GM18502 (cell line): ENCODE results near the gene GUK1.
"Not testable (repeated sequence)": the region's sequence is repeated elsewhere in the genome, so short reads cannot be mapped to it uniquely, and the experiment has no call there.

Source experiments
- ATAC-seq: cut with Tn5 transposase; IDR thresholded peaks from one replicate; pipeline ENCODE4 v1.9.1; 2021; ENCODE audit warnings: mild to moderate bottlenecking; ENCODE audit not compliant: unreplicated experiment, poor library complexity

Gene GUK1

DNA sequence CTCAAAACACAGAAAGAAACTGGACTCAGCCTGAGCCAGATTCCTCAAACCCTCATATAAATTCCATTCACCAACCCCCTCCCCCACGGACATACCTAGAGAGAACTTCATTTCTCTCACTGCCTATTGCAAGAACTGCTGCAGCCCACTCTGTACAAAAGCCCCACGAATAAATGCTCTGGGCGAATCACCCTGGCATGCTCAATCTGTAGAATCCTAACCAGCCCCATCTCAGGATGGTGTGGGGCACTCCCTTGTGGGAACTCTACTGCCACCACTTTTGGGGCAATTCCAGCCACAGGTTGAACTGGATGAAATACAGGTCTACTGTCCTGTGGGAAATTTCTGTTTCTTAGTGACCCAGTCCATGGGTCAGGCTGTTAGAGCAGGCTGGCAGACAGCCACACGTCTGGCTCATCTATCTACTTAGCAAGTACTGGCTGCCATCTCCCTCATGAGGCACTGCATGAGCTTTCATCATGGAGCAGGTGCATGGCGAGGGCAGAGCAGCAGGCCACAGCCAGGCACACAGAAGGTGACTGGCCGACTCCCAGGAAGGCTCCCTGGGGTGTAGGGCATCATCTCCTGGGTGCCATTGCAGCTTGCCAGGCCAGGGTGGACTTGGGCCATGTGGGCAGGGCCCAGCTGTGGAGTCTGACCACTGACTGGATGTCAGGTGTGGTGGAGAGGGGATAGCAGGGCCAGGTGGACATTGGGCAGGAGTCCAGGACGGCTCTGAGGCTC, 35.4 kb upstream of the GUK1 start:
- no peak for ATAC-seq

DNA sequence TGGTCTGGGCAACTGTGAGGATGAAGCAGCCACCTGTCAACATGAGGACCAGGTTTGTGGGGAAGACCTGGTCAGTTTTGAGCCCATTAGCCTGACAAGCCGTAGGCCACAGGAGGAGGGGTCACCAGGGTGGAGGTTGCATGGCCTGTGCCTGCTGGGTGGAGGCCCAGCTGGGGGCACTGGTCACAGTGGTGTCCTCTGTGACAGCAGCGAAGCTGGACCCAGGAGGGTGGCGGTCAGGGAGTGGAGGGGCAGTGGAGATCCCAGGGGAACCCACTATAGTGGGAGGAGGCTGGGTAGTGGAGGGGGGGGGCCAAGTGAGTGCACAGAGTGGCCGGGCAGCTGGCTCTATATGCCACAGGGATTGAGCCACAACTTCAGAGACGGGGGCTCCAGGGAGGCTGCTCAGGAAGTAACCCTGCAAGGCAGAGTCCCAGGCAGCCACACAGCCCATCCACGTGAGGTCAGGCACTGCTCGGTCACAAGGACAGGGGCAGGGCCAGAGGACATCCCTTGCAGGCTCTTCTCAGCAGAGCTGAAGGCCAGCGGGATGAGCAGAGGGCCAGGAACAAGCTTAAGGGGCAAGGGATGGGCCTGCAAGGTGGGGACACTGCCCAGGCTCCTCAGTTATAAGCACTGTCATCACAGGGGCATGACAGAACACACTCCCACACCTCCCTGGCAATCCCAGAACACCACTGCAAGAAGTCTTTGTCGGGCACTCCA, 34.6 kb upstream of the GUK1 start:
- no peak for ATAC-seq

DNA sequence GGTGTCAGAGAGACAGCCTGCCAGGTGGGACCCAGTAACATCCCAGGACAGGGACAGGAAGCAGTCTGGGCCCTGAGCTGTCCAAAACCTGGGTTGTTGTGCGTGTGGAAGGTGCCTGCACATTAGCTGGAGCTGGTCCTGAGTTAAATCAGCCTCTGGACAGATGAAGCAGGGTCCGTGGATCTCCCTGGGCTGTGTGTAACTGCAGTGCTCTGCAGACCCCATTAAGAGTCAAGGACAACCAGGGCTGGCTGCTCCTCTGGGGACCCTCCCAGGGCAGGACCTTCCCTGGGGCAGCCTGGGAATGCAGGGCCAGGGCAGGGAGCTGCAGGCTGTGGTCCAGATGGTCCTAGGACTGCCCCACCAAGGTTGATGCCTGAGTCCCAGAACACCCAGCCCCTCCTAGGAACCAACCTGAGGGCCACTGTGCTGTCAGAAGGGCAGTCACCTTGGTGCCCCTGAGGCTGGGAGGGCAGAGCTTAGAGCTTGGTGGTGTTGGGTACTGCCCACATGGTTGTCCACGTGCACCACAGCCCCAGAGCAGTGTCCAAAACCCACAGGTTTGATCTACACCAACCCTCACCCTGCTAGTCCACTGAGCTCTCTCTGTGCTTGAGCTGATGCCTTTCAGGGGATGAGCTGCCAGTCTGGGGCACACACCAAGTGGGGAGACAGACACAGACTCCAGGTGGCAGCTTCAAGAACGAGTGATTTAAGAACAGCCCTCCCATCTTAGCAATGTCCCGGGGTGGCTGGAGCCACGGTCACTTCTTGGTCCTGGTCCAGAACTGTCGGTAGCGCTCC, 33.9 kb upstream of the GUK1 start:
- no peak for ATAC-seq

DNA sequence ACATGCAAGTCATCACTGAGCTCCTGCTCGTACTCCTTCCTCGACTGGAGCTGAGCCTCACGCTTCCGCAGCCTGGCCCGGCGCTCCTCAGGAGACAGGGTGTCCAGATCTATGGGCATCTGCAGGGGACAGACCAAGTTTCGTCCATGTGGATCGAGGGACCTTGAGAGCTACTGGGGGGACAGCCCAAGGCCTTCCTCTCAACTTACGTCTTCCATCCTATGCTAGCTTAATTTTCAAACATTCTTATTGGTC, 33.4 kb upstream of the GUK1 start:
- ATAC-seq = no peak

DNA sequence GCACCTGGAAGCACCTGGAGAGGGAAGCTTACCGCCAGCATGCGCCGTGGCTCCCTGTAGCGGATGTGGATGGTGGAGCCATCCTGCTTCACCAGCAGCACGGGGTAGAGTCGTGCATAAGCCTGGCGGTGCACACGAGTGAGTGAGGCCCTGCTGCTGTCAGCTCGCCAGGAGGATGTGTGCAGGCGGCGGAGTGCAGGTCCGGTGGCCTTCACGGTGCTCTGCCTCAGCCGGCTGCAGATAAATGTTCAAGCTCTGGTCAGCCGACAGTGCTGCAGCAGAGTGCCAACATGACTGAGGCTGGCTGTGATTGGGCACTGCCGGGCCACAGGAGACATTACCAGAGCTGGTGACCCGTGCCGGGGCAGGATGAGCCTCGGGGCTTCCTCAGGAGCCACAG, 32.4 kb upstream of the GUK1 start:
- ATAC-seq = no peak

DNA sequence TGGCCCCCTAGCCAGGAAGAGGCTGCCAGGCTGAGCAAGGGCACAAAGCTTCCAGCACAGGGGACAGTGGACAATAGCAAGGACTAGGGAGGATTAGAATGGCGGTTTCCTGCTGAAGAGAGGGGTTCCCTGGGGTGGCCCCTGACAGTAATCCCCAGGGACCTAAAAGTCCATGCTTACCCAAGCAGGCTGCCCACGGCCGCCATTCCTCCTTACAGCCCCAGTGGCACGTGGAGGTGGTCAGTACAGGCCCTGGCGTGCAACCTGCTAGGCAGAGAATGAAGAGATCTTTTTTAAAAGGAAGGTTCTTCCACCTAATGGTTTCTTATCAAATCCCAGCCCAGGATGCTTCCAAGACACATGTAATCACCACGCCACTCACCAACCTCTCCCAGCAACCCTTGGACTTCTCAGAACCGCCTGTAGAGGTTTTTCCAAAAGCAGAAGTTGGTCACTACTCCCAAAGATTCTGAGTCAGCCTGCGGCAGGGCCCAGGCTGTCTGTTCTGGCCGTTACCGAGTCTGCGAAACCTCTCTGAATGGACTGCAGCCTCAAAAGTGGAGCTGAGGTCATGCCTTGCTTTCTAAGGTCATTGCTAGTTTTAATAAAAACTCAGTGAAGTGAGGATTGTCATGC, 31.9 kb upstream of the GUK1 start:
- ATAC-seq = no peak

DNA sequence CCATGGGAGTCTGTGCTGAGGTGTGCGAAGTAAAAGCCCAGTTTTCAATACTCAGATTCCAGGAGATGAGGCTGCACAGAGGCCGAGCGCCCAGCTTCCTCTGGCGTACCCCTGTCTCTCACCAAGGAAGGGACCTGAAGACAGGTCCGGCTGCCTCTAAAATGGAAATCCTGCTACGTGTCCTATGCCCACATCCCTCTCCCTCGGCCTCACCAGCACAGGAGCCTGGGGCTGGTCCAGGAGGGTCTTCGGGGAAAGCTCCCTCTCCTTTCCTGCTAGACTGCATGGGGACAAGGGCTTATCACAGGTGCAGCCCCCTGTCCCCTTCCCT, 31.4 kb upstream of the GUK1 start:
- no peak for ATAC-seq

DNA sequence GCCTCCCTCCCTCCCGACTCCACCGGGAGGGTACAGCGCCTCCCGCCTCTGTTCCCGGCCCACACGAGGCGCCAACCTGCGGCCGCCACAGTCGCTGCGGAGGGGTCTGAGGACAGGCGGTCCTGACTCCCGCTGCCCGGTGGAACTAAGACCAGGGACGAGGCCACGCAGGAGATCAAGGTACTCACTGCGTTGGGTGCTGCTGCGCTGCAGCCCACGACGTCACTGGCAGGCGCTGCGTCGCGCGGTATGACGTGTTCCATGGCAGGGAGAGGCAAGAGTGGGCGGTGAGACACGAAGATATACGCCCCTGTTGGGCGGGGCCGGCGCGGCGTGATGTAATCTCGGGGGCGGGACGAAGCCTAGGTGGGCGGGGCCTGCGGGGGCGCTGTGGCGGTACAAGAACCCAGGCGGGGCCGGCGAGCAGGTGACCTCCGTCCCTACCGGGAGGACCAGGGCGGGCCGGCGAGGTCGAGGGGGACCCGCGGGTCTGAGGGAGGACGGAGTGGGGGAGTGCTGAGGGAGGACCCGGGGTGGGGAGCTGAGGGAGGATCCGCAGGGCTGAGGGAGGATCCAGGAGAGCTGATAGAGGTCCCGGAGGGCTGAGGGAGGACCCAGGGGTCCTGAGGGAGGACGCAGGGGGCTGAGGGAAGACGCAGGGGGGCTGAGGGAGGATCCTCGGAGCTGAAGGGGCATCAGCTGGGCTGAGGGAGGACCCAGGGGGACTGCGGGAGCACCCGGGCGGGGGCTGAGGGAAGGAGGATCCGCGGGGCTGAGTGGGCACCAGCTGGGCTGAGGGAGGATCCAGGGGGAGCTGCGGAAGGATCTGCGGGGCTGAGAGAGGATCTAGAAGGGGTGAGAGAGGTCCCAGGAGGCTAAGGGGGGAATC, 30.8 kb upstream of the GUK1 start, which contains the start of gene MRPL55:
TSS of gene MRPL55 (minus strand) at position 227 of the 889 bp plus-strand sequence. CDS start 1,039 bp downstream, outside the sequence.
- ATAC-seq = peak; percentile 90

DNA sequence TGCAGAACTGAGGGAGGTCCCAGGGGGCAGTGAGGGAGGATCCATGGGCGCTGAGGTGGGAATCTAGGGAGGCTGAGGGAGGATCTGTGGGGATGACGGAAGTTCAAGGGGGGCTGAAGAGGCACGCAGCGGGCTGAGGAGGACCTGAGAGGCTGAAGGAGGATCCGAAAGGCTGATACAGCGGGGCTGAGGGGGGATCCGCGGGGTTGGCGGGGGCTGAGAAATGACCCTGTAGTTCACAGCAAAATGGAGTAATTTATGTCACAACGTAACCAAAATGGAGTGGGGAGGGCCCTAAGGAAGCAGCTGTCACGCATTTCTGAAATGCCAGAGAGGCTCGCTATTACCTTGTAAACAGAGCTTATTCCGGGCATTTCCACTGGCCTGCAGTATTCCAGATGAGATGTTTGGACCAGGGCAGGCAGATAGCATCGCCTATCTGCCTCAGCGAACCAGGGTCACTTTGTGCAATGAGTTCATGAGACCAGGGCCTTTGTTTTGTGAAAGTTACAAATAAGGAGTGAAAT, 30.1 kb upstream of the GUK1 start:
- no peak for ATAC-seq

DNA sequence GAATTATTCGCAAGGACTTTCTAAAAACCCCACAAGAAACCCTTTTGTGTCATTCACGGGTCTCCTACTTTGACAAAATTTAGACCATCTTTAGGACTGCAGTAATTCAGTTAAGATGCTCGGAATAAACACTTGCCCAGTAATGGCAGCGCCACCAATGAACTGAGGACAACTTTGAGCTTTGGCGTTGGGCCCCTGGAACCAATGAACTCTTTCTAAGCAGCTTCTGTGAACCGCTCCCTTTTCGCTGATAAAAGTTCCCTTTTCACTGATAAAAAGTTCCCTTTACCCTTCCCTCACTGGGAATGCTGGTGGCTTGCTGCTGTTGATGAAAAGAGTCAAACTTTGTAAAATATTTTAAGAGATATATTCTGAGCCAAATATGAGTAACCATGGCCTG, 29.5 kb upstream of the GUK1 start:
- ATAC-seq = no peak

DNA sequence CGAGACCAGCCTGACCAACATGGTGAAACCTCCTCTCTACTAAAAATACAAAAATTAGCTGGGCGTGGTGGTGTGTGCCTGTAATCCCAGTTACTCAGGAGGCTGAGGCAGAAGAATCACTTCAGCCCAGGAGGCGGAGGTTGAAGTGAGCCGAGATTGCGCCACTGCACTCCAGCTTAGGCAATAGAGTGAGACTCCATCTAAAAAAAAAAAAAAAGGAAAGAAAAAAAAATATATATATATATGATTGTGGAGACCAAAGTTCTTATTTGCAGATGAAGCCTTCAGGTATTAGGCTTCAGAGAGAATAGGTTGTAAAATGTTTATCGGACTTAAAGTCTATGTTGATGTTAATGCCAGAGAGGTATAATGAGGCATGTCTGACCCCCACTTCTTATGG, 28.8 kb upstream of the GUK1 start:
- not testable (repeated sequence) for ATAC-seq

DNA sequence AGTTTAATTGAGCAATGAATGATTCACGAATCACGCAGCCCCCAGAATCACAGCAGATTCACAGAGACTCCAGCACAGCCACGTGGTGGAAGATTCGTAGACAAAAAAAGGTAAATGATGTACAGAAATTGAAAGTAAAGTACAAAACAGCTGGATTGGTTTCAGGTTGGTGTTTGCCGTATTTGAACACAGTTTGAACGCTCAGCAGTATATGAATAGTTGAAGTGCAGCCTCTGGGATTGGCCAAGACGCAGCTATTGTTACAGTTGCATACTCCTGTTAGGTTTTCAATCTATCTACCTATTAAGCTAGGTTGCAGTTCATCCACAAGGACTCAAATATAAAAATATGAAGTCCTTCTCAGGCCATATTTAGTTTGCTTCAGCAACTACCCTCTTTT, 27.9 kb upstream of the GUK1 start:
- no peak for ATAC-seq

DNA sequence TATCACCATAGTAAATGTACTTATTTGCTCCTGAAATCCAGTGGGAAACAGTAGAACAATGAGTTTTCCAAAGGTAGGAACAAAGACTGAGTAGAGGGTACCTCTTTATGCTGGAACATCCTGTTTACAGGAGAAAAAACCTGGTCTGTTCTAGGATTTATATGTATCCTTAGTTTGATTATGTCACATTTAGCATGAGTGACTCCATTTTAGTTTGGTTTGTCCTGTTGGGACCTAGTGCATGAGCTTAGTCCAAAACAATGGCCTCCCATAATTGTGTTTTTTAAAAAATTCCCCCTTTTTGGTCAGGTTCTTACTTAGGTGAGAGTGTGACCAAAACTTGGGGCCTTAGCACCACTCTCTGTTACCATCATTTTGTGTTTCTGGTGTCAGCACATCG, 27.5 kb upstream of the GUK1 start:
- ATAC-seq = no peak

DNA sequence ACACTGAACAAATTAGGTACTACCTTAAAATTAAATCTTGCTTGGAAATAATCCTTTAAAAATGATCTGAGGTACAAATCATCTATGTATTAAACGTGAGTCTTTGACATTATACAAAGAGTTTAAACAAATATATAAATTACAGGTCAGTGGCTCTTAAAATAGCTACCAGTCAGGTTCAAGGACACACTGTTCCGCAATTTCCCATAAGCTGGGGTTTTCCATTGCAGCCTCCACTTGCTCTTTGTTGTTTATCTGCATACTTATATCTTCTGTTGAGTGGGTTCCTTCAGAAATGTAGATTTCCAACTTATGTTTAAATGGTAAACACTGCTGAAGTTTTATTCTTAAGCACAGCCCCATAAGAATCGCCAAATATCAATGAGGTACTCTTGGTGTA, 25.3 kb upstream of the GUK1 start:
- no peak for ATAC-seq

DNA sequence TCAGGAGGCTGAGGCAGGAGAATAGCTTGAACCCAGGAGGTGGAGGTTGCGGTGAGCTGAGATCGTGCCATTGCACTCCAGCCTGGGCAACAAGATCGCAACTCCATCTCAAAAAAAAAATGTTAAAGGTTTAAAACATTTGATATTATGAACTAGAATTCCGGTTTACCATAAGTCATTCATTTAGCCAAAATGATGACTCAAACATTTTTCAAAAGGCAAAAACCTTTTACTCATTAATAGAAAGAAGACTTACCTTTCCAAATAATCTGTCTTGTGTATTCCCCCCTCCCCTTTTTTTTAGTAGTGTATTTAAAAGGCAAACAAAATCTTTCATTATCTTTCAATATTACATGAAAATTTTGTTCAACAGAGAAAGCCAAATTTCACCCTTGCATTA, 22.7 kb upstream of the GUK1 start:
- no peak for ATAC-seq

DNA sequence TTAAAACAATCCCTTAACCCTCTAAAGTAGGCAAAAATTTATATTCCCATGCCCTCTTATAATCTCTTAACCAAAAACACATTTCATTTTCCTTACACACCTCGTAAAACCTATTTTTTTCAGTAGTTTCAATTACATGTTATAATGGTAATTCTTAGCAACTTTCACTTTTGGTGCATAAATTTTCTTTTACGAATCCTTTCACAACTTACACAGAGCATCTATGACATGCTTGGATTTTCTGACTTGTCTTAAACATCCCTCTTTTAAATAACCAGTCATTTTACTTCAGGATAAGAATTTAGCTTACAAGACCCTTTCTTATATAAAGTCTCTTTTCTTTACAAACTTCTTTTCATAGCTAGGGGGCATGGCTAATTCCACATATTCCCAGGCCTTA, 22.0 kb upstream of the GUK1 start:
- ATAC-seq = no peak

DNA sequence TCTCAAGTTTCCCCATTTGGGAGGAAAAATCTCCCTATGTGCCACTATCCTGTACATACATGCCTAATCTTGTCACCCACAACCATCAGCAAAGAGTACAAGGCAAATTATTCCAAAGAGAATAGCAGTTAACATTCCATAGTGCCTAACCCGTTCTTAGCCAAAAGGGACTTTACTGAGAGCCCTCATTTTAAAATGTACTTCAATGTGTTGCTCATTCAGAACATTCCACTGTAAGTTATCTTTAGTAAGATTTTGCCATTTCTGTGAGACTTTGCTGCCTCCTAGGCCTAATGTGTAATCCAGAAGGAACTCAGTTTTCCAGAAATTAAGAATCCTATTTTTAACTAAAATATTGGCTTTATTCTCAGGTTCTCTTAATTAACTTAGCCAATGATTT, 19.7 kb upstream of the GUK1 start:
- ATAC-seq = no peak

DNA sequence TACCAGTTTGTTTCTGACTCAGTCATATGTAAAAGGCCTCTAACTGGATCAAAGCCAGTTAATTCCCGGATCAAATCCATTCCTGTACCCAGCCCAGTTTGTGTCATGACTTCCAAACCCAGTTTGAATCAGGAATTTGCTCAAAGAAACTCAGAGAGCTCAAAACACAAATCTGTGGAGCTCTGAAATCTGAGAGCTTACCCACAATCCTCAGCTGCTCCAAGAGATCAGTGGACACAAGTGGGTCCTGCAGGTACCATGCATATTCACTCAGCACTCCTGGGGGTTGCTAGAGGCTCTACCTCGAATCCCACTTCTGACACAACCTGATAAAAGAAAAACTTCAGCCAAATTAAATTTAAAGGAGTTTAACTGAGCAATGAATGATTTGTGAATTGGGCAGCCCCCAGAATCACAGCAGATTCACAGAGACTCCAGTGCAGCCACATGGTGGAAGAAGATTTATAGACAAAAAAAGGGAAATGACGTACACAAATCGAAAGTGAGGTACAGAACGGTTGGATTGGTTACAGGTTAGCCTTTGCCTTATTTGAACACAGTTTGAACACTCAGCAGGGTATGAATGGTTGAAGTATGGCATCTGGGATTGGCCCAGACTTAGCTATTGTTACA, 19.1 kb upstream of the GUK1 start:
- no peak for ATAC-seq

DNA sequence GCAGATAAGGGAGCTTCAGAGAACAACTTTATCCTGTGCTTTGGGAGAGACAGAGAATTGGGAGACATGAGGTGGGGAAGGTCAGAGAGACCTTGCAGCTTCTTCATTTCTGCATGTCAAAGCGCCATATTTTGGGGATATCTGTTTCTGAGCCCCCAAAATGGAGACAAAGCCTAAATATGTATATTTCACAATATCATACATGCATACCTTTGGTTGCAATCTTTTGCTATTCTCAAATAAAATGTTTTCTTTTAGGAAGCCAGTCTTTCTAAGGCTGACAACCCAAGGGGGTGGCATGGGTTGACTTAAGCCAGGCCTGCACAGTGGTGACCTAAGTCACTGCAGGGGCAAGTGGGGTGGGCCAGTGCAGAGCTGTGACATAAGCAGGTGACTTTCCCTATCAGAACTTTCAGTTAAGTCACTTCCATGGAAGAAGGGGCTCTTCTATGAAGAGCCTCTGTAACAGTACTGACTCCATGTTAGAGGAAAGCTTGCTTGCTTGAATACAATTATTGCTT, 17.1 kb upstream of the GUK1 start:
- ATAC-seq = no peak
